NCI-H1105 treated with DMSO at 0.1 percent for 48 hours (cell line): Measurements from ENCODE around the gene CLSTN2.

Experiments
- DNase-seq: peaks from one replicate; lab custom pipeline; 2025; lab: John Stamatoyannopoulos, UW

The CLSTN2 gene

DNA sequence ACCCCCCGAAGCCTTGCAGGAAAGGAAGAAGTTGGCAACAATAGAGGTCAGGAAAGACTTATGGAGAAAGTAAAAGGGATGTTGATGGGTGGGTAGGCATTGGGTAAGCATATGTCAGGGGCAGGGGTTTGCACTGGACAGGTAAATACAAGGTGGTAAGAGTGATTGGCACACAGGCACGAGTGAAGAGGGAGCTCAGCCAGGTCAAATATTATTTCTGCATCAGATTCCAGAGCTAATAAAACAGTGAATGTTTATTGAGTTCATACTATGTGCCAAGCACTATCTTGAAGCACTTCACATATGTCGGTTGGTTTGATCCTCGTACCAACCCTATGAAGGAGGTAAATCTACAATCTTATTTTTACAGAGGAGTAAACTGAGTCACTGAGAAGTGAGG lies 6.6 kb downstream of the CLSTN2 start:
- no peak for DNase-seq

DNA sequence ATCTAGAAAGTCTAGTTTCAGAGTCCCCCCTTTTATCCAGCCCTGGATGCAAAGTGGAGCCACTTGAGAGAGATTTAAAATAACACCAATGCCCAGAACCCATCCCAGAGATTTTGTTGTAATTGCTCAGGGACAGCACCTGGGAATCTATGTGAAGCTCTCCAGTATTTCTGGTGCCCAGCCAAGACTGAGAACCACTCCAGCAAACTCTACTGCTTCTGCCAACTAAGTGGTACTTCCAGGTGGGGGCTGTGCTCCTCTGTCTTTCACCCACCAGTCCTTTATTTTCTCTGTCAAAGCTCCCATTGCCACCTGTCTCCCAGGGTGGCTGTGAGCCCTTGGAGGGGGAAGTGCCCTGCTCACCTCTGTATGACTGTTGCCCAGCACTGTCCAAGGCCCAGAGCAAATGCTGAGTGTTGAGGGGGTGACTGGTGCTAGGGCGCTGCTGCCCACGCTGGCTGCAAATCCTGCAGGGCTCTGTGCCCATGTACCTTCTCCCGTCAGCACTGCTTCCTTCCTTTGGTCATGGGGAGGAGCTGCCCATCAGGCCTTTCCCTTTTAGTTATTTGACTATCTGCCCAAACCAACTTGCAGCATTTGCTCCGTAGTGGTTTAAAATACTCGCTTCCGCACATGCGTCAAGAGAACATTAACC lies 9.4 kb downstream of the CLSTN2 start:
- peak; percentile 99 for DNase-seq

GRCh38 chr3:139945386-139945785 lies 10.4 kb downstream of the CLSTN2 start:
- DNase-seq = no peak

DNA sequence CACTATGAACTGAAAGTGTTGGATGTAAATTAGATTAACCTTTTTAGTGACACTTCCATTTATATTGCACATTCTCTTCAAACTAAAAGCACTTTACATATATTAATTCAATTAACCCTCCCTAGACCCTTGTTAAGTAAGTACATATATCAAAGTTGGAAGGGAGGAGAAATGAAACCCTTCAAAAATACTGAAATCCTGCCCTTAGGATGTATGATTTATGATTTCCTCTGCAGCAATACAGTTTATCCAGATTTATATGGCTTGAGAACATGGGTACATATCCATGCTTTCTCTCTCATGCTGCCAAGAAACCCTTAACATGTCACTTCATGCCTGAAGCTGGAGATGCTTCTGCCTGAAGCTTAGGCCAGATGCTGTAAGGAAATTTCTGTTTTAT lies 11.0 kb downstream of the CLSTN2 start:
- no peak for DNase-seq

DNA sequence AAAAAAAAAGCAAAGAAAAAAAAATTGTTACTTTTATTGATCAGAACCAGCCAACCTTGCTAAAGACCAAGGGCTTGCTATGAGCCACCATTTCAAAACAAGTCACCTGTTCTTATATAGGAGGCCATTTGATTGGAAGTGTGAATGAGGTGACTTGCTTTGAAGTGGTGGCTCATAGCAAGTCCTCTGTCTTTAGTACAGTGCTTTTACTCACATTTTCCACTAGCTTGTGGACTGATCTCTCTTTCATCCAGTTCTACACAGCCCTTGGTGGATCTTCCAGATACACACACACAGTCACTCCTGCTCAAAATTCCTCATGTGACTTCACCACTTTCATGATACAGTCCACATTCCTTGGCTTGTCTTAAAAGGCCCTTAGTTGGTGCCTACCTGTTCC lies 13.5 kb downstream of the CLSTN2 start:
- no peak for DNase-seq

DNA sequence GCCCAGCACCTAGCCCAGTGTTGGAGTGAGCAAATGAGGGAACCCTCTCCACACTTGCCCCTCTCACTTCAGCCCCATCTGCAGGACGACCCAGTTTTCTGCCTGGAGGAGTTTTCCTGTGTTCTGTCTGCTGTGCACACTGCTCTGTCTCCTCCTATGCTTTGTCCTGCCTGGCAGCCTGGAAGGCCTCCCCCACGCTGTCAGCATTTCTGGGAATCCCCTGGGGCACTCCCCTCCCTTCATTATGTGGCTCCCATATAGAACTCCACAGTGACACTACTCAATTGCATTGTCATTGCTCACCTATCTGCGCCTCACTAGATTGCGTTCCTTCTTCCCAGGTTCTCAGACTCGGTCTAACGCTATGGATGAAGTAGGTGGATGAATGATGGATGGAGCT lies 13.9 kb downstream of the CLSTN2 start:
- DNase-seq = no peak

- DNase-seq = no peak
Observed at GRCh38 chr3:139953131-139953910, 18.3 kb downstream of the CLSTN2 start.

DNA sequence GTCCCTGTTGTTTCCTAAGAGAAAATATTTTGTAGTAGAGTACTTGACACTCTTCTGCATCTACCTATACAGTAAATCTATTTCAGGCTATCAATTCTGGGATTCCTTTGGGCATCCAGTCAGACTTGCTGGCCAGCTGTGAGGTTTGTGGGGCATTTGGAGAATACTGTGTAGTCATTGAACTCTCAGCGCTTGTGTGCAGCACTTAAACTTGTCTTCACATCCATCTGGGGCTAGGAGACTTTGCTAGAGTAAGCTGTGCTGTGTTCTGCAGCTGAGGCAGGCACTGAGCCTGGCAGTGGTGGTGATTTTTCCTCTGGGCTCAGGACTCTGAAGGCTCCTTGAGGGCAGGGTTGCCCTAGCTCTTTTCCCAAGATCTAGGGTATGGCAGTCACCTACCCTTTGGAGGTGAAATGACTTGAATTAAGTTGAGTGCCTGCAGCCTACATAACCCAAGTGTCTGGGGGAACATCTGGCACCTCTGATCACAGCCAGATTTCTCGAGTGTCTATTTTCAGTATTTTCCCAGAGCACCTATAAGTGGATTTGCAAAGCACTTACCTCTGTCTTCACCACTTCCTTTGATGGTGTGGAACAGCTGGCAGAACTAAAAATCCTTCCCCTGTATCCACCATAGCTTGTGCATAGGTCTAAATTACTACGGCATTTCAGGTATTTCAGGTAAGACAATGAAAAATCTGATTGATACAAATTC lies 19.3 kb downstream of the CLSTN2 start:
- no peak for DNase-seq

- DNase-seq = no peak
Observed at GRCh38 chr3:139957844-139958243, 22.9 kb downstream of the CLSTN2 start.

DNA sequence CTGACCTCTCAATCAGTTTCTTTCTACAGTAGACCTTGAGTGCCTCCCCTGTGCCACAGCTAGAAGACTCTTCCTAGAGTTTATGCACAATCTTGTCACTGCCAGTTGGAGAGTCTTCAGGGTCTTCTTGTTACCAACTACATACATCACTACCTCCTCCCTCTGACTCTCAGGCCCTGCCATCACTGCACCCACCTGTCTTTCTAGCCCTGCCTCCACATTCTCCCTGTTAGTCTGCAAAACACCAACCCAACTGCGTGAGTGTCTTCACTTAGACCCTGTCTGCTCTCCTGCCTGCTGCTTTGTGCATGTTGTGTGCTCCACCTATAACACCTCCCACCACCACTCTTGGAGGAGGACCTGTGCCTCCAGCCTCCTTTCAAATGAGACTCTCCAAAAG lies 34.4 kb downstream of the CLSTN2 start:
- DNase-seq = no peak

DNA sequence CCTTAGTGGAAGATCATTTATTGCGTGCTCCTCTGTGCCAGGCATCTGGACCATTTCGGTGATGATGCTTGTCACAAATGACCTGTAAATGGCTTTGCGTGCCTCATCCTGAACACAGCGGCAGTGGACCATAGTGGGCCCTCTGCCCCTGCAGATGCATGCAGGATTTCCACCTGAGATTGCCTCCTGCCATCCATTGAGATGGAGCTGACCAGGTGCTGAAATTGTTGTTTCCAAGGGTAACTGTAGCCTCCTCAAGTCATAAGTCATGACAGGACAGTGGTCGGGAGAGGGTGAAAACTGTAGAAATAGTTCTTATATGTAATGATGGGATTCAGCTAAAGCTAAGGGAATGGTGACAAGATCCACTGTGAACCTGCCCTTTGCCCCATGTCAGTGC lies 35.5 kb downstream of the CLSTN2 start:
- no peak for DNase-seq

DNA sequence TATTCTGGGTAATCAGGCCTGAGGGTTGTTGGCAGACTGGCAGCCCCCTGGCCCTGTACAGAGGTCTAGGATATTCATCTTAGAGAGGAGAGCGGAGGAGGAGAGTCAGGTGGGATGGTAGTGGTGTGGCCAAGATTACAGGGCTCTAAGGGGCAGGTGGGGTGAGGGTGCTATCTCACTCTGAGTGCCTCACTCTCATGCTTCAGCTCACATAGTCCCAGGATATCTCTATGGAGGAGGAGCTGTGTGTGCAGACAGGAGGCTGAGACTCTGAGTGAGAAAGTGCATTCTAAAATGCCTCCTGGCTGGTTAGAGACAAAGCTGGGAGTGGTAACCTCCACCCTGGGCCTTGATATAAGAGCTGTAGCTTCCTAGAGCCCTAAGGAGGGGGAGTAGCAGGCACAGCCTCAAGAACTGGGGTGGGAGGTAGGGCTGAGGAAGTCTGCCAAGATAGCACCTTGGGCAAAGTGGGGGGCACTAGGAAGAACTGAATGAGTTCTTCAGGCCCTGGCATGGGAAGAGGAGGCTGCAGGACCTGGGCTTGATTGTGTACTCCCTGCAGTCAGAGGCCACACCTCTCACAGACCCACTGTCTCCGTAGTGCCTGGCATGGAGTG lies 39.9 kb downstream of the CLSTN2 start:
- DNase-seq = no peak

DNA sequence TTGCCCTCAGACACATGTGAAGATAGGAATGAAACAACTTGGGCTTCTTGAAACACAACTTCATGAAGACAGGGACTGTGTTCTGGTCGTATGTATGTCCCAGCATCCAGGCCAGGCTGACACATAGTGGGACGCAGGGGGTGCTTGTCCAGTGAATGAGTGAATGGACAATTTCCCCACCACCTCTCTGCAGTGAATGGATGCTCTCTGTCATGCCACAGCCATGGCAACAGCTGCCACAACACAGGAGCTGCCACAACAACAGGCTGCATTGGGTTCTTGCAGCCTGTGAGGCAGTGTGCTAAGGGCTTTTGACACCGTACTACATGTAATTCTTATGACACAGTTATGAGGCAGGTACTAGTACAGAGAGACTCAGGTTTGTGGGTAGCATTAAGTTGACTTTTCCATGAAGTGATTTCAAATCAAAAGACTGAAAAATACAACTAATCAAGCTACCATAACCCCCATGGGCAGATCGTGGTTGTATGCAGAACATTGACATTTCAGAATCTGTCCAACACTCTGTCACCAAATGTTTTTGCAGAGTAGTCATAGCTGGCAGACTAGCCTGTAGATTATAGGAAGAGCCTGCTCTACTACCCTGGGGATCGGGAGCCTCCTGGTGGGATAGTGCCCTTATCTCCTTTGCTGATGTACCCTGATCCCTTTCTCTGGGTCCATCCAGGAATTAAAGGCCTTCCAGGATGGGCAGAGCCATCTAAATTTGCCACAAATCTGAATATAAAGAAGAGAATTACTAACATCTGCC lies 40.8 kb downstream of the CLSTN2 start:
- no peak for DNase-seq

DNA sequence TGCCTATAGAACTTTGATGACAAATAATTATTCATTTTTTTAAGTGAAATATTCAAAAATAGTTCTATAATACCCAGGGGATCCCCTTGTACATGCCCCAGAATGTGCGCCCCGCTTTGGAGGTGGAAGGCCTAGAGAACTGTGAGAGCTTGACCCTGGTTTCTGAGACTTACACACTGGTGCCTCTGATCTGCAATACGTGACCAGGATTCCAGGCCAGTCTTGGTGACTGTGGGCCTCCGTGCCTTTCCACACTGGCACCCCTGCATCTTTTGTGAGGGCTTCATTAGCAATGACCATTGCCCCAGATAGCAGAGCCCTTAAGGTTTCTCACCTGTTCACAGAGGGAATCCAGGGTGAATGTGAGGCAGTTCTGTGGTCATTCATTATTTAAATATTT lies 44.0 kb downstream of the CLSTN2 start:
- no peak for DNase-seq

DNA sequence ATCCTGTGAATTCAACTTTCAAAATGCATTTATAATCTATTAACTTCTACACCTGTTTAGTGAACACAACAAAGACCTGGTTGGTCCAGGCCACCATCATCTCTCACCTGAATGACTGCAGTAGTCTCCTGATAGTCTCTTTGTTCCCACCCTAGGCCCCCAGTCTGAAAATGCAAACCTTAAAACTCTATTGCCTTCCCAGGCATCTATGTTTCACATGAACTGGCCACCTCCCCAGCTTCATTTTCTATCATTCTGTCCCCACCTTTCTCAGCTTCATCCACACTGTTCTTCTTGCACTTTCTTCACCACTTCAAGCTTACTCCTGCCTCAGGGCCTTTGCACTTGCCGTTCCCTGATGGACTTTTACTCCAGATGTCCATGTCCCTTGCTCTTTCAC lies 45.0 kb downstream of the CLSTN2 start:
- DNase-seq = no peak

GRCh38 chr3:139982404-139982803 lies 47.4 kb downstream of the CLSTN2 start:
- peak; percentile 25 for DNase-seq

GRCh38 chr3:139985576-139985975 lies 50.6 kb downstream of the CLSTN2 start:
- no peak for DNase-seq

GRCh38 chr3:139987908-139988307 lies 52.9 kb downstream of the CLSTN2 start:
- no peak for DNase-seq

DNA sequence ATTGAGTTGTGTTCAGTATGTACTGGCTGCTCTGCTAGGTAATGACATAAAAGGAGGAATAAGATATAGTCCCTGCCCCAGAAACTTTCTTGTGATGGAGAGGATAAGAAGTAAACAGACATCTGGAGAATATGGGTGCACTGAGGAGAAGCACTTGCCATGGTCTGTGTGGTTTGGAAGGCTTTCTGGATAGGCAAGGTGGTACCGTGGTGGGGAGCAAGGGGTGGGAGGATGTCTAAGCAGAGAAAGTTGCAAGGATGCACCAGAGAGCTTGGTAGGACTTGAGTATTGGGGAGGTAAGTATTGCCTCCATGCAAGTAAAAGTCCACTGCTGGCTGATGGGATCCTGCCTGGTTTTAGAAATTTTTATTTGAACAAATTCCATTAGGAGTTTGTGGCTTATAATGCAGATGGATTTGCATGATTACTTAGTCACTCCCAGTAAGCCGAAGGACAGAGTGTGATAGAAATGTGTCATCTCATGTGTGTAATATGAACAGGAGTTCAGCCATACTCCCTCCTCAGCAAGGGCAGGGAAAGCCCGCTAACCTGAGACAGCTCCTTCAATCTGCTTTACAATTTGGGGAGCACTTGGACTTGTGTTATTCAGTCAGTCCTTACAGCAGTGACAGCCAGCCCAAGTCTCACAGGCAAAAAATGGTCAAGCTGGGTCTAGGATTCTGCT lies 53.6 kb downstream of the CLSTN2 start:
- DNase-seq = no peak

DNA sequence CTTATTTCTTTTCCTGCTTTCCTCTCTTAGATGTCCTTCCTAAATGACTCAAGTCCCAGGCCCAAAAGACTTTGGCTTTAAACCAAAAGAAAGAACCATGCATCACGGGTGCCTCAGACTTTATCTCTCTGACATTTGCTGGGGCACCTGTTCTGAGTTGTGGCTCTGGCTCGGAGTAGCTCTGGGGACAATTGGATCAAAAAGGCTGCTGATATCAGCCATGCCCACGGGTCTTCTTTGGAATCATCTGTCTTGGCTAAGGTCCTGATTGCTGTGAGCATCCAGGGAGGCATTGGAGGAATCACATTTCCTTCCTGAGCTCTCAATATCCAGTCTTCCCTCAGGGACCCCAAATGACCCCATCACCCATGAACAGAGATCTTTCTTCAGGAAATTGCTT lies 59.9 kb downstream of the CLSTN2 start:
- no peak for DNase-seq

GRCh38 chr3:140004271-140004670 lies 69.3 kb downstream of the CLSTN2 start:
- DNase-seq = no peak
